Naive thymus-derived CD4-positive, alpha-beta T cell (primary cell): ENCODE measurements around the gene CRABP2. TPM values are rescaled to one million over a fixed set of nuclear protein-coding genes. Genes with fewer than 3 reads are reported as not detected.

ENCODE experiments used
- ATAC-seq: fragments of 150-1000 bp; cut with Tn5 transposase; 2 replicates; pipeline ENCODE4 v1.10.0; 2021; ENCODE audit warnings: mild to moderate bottlenecking, moderate library complexity
- CTCF ChIA-PET: fragments of 350-600 bp; sonication (Branson Sonifier 250); formaldehyde crosslinking; loops from one replicate; lab custom pipeline; 2021; ENCODE audit warnings: antibody characterized with exemption; lab: Charles Lee
- POLR2A ChIA-PET: fragments of 350-600 bp; sonication (Branson Sonifier 250); formaldehyde crosslinking; loops from one replicate; lab custom pipeline; 2021; ENCODE audit warnings: antibody characterized with exemption, inconsistent platforms; lab: Charles Lee
- DNase-seq, 9 donors: peaks; one replicate each; pipeline versions ENCODE4 v3.0.0 to v3.0.0-alpha.2; 2020 to 2022; ENCODE audit warnings: mixed read lengths in 1 of 9
- H3K27ac ChIP-seq: one replicate; pipeline ENCODE4 v1.7.0; 2013; ENCODE audit warnings: mild to moderate bottlenecking, low read depth, low read length, moderate library complexity
- H3K27me3 ChIP-seq, 2 donors: one replicate each; pipeline ENCODE4 v1.7.0; 2013; ENCODE audit warnings: low read length in 2 of 2, mild to moderate bottlenecking in 2 of 2, moderate library complexity in 2 of 2; ENCODE audit not compliant: control insufficient read depth in 2 of 2, insufficient read depth in 2 of 2
- H3K36me3 ChIP-seq, 3 experiments: 1 replicate in 2 of 3; 2 replicates in 1 of 3; pipeline ENCODE4 v1.7.0; 2013; ENCODE audit warnings: low read length in 3 of 3, mild to moderate bottlenecking in 3 of 3, moderate library complexity in 1 of 3; ENCODE audit not compliant: insufficient read depth in 3 of 3, control insufficient read depth in 2 of 3
- H3K4me1 ChIP-seq, 2 donors: one replicate each; pipeline ENCODE4 v1.7.0; 2013; ENCODE audit warnings: low read length in 2 of 2, mild to moderate bottlenecking in 2 of 2, moderate library complexity in 1 of 2; ENCODE audit not compliant: control insufficient read depth in 2 of 2, insufficient read depth in 2 of 2
- H3K4me3 ChIP-seq: 2 replicates; pipeline ENCODE4 v1.7.0; 2013; ENCODE audit warnings: mild to moderate bottlenecking, low read length
- H3K9me3 ChIP-seq, 3 experiments: 1 replicate in 2 of 3; 2 replicates in 1 of 3; pipeline ENCODE4 v1.7.0; 2013; ENCODE audit warnings: low read length in 3 of 3; ENCODE audit not compliant: control insufficient read depth in 2 of 3
- H3K27ac Mint-ChIP-seq, 9 donors: one replicate each; pipeline ENCODE4 v1.8.0; 2020 to 2022; ENCODE audit warnings: mixed read lengths in 9 of 9, mild to moderate bottlenecking in 8 of 9, moderate library complexity in 5 of 9, inconsistent platforms in 2 of 9
- H3K27me3 Mint-ChIP-seq, 5 donors: one replicate each; pipeline ENCODE4 v1.8.0; 2021 to 2022; ENCODE audit warnings: mixed read lengths in 5 of 5, mild to moderate bottlenecking in 1 of 5
- H3K36me3 Mint-ChIP-seq, 5 donors: one replicate each; pipeline ENCODE4 v1.8.0; 2020 to 2022; ENCODE audit warnings: mixed read lengths in 5 of 5, mild to moderate bottlenecking in 3 of 5, inconsistent platforms in 1 of 5
- H3K4me1 Mint-ChIP-seq, 7 donors: one replicate each; pipeline ENCODE4 v1.8.0; 2020 to 2022; ENCODE audit warnings: mixed read lengths in 7 of 7, mild to moderate bottlenecking in 3 of 7, inconsistent platforms in 1 of 7
- H3K4me3 Mint-ChIP-seq, 10 donors: one replicate each; pipeline ENCODE4 v1.8.0; 2020 to 2022; ENCODE audit warnings: mild to moderate bottlenecking in 10 of 10, mixed read lengths in 10 of 10, moderate library complexity in 6 of 10, inconsistent platforms in 2 of 10
- H3K9me3 Mint-ChIP-seq, 11 donors: one replicate each; pipeline ENCODE4 v1.8.0; 2020 to 2022; ENCODE audit warnings: mixed read lengths in 11 of 11, mild to moderate bottlenecking in 4 of 11, inconsistent platforms in 1 of 11, moderate library complexity in 1 of 11
- intact Hi-C, 2 donors: fragments of 100-400 bp; cut with micrococcal nuclease; formaldehyde crosslinking; loops; one replicate each; pipeline ENCODE4 v1.15.1; 2023
- polyA plus RNA-seq, 2 donors: library from polyadenylated mRNA; unstranded; fragments of 300-500 nt; fragmentation: Illumina TruSeq; gene quantifications; one replicate each; pipeline ENCODE4 v1.2.3, GENCODE V29; 2021
- total RNA-seq, 6 experiments: library from RNA in 5 of 6; stranded (reverse) in 5 of 6; gene quantifications; 1 replicate in 5 of 6; 2 replicates in 1 of 6; pipeline ENCODE4 v1.2.3 and lab custom pipeline; 2021 to 2026

CRABP2 gene
- total and polyA plus RNA-seq, 7 experiments from 2014 or later: 0.38 to 2.5 (median 1.1) TPM

DNA sequence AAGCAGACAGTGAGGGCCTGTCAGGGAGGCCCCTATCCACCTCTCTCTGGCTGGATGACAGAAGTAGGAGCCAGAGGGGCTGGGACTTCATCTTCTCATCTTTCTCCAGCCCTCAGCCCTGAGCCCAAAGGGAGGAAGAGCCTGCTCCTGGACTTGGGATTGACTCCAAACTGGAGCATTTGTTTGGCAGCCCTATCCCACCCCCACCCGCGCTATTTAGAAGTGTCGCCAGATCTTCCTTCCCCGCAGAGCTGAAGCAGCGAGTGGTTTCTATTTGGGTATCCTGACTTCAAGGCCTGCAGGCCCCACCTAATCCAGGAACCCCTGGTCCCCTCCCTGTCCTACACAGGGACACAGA is 37.8 kb downstream of the CRABP2 start:
- no peak overlapping the region for H3K27ac ChIP-seq
- no peaks in the 10 kb centered on the region for H3K9me3 Mint-ChIP-seq
- no peaks in the 10 kb centered on the region for H3K4me1 ChIP-seq
- H3K36me3 Mint-ChIP-seq: no peaks in the 10 kb centered on the region
- ChIA-PET POLR2A (no interaction called here), CTCF (interaction anchor here (0.6 kb wide), 1 partner anchor 38 kb away, joined by 3 read pairs; the partner anchor contains the start of gene CRABP2)
- no peak overlapping the region for H3K4me3 ChIP-seq
- ATAC-seq: no peak
- intact Hi-C loops: no loop called here
- H3K9me3 ChIP-seq: no peaks in the 10 kb centered on the region
- DNase-seq: no peak
- H3K27me3 ChIP-seq: no peaks in the 10 kb centered on the region
- peaks cover 0 to 41% (median 7%) of the 10 kb centered on the region in 5 donors for H3K27me3 Mint-ChIP-seq
- H3K4me1 Mint-ChIP-seq: peaks cover 0 to 20% (median 0%) of the 10 kb centered on the region in 7 donors
- H3K36me3 ChIP-seq: no peaks in the 10 kb centered on the region
- H3K4me3 Mint-ChIP-seq: no peak overlapping the region
- no peak overlapping the region for H3K27ac Mint-ChIP-seq

- H3K36me3 ChIP-seq: no peaks in the 10 kb centered on the region
- Mint-ChIP-seq H3K27me3 (peaks cover 0 to 36% (median 7%) of the 10 kb centered on the region in 5 donors), H3K9me3 (no peaks in the 10 kb centered on the region), H3K4me3 (no peak overlapping the region), H3K27ac (peak overlapping the region in 1 of 9 donors; percentile 51), H3K36me3 (no peaks in the 10 kb centered on the region), H3K4me1 (peaks cover 0 to 25% (median 4%) of the 10 kb centered on the region in 7 donors)
- POLR2A ChIA-PET: interaction anchor here (0.6 kb wide), 1 partner anchor 221 kb away, joined by 3 read pairs; no protein-coding TSS in a partner anchor
- intact Hi-C loops: no loop called here
- ATAC-seq (no peak), DNase-seq (no peak)
- H3K4me3 ChIP-seq: no peak overlapping the region
- no peaks in the 10 kb centered on the region for H3K4me1 ChIP-seq
- no peaks in the 10 kb centered on the region for H3K27me3 ChIP-seq
- H3K27ac ChIP-seq: no peak overlapping the region
- H3K9me3 ChIP-seq: no peaks in the 10 kb centered on the region
- CTCF ChIA-PET: interaction anchor here (0.5 kb wide), 1 partner anchor 201 kb away, joined by 3 read pairs; no protein-coding TSS in a partner anchor
These were observed 38.3 kb downstream of the CRABP2 start for GRCh38 chr1:156666862-156667609.

DNA sequence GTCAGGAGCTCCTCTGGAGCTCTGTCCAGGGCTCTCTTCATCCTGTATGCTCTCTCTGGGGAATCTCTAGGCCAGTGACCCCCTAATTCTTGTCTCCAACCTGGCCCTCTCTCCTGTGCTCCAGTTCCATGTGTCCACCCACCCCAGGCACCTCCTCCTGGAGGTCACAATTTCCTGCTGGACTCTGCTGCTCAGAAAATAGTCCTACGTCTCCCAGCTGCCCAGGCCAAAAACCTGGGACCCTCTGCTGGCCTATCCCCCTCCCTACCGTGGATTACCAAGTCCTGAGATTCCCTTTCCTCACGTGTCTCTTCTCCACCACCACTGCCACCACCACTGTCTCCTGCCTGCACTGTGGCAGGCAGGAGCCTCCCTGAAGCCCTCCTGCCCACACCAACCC is 39.8 kb downstream of the CRABP2 start:
- Histone ChIP-seq H3K27me3 (no peaks in the 10 kb centered on the region), H3K4me3 (no peak overlapping the region), H3K4me1 (peaks cover 9 to 14% of the 10 kb centered on the region in 2 donors), H3K9me3 (no peaks in the 10 kb centered on the region), H3K27ac (no peak overlapping the region), H3K36me3 (no peaks in the 10 kb centered on the region)
- CTCF ChIA-PET: interaction anchor here (1.3 kb wide), 1 partner anchor 11 kb away, joined by 3 read pairs; no protein-coding TSS in a partner anchor
- peak overlapping the region in 1 of 9 donors; percentile 1 for H3K27ac Mint-ChIP-seq
- no peaks in the 10 kb centered on the region for H3K9me3 Mint-ChIP-seq
- DNase-seq (no peak), ATAC-seq (no peak)
- H3K4me3 Mint-ChIP-seq: no peak overlapping the region
- H3K4me1 Mint-ChIP-seq: peaks cover 9 to 40% (median 16%) of the 10 kb centered on the region in 7 donors
- POLR2A ChIA-PET: interaction anchor here (0.6 to 1.1 kb wide), 2 partner anchors 41 to 63 kb away, joined by 3 read pairs; partner anchors contain the start of gene ISG20L2
- H3K36me3 Mint-ChIP-seq: no peaks in the 10 kb centered on the region
- peaks cover 0 to 24% (median 0%) of the 10 kb centered on the region in 5 donors for H3K27me3 Mint-ChIP-seq
- intact Hi-C loops: no loop called here

DNA sequence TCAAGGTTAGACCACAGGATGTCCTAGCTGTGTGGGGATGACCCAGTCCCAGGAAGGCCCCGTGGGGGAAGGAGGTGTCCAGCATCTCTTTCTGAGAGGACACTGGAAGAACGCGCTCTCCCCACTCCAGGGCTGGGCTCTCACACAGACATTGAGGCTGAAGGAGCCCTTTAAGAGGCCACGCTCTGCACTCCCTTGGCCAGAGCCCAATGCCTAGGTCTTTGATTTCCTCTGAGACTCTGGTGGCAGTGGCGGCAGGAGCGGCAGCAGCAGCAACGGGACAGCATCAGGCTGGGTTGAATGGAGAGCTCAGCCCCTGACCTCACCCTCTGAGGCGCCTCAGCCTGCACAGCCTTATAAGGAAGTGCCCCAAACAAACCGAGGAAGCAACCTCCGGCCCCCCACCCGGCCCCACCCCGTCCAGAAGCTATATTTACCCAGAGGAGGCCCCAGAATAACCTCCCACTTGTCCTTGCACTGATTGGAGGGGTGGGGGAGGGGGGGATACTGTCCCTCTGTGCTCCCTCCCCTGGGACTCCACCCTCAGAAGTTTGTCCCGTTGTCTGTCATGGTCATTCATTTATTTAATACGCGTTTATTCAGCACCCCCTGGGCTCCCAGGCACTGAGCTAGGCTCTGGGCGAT is 40.5 kb downstream of the CRABP2 start:
- Histone ChIP-seq H3K9me3 (no peaks in the 10 kb centered on the region), H3K27ac (no peak overlapping the region), H3K27me3 (no peaks in the 10 kb centered on the region), H3K4me3 (no peak overlapping the region), H3K4me1 (peaks cover 15 to 19% of the 10 kb centered on the region in 2 donors), H3K36me3 (no peaks in the 10 kb centered on the region)
- H3K4me3 Mint-ChIP-seq: no peak overlapping the region
- intact Hi-C loops: no loop called here
- peaks cover 0 to 21% (median 0%) of the 10 kb centered on the region in 5 donors for H3K27me3 Mint-ChIP-seq
- H3K36me3 Mint-ChIP-seq: no peaks in the 10 kb centered on the region
- peaks cover 13 to 45% (median 22%) of the 10 kb centered on the region in 7 donors for H3K4me1 Mint-ChIP-seq
- ATAC-seq (no peak), DNase-seq (no peak)
- CTCF ChIA-PET: interaction anchor here (1.3 kb wide), 1 partner anchor 12 kb away, joined by 3 read pairs; no protein-coding TSS in a partner anchor
- POLR2A ChIA-PET: interaction anchor here (0.6 to 1.2 kb wide), 3 partner anchors 30 to 64 kb away, joined by 3 read pairs; partner anchors contain the start of gene ISG20L2
- no peaks in the 10 kb centered on the region for H3K9me3 Mint-ChIP-seq
- H3K27ac Mint-ChIP-seq: peak overlapping the region in 2 of 9 donors; percentile 1 to 20

- DNase-seq (no peak), ATAC-seq (no peak)
- Histone ChIP-seq H3K4me3 (no peak overlapping the region), H3K4me1 (peaks cover 21 to 26% of the 10 kb centered on the region in 2 donors), H3K9me3 (no peaks in the 10 kb centered on the region), H3K27ac (no peak overlapping the region), H3K27me3 (no peaks in the 10 kb centered on the region), H3K36me3 (no peaks in the 10 kb centered on the region)
- ChIA-PET CTCF (no interaction called here), POLR2A (interaction anchor here (1.2 kb wide), 1 partner anchor 30 kb away, joined by 3 read pairs; no protein-coding TSS in a partner anchor)
- Mint-ChIP-seq H3K9me3 (no peaks in the 10 kb centered on the region), H3K4me3 (no peak overlapping the region), H3K27me3 (peaks cover 0 to 15% (median 0%) of the 10 kb centered on the region in 5 donors), H3K27ac (peak overlapping the region in 1 of 9 donors; percentile 20), H3K36me3 (no peaks in the 10 kb centered on the region), H3K4me1 (peaks cover 19 to 52% (median 29%) of the 10 kb centered on the region in 7 donors)
- intact Hi-C loops: no loop called here
These were observed 41.2 kb downstream of the CRABP2 start for GRCh38 chr1:156664046-156664766.

- peaks cover 21 to 27% of the 10 kb centered on the region in 2 donors for H3K4me1 ChIP-seq
- no peak overlapping the region for H3K4me3 Mint-ChIP-seq
- CTCF ChIA-PET: interaction anchor here (0.6 kb wide), 1 partner anchor 41 kb away, joined by 3 read pairs; no protein-coding TSS in a partner anchor
These were observed 42.2 kb downstream of the CRABP2 start for GRCh38 chr1:156663178-156663577.

More at GRCh38 chr1:156663178-156663577, 42.2 kb downstream of the CRABP2 start:
- Histone ChIP-seq H3K36me3 (no peaks in the 10 kb centered on the region), H3K9me3 (no peaks in the 10 kb centered on the region), H3K27ac (no peak overlapping the region), H3K27me3 (no peaks in the 10 kb centered on the region), H3K4me3 (no peak overlapping the region)
- no peaks in the 10 kb centered on the region for H3K9me3 Mint-ChIP-seq
- H3K27ac Mint-ChIP-seq: peak overlapping the region in 1 of 9 donors; percentile 9
- ATAC-seq (no peak), DNase-seq (no peak)
- intact Hi-C loops: no loop called here
- no peaks in the 10 kb centered on the region for H3K36me3 Mint-ChIP-seq
- peaks cover 20 to 53% (median 30%) of the 10 kb centered on the region in 7 donors for H3K4me1 Mint-ChIP-seq
- POLR2A ChIA-PET: no interaction called here
- H3K27me3 Mint-ChIP-seq: peaks cover 0 to 14% (median 0%) of the 10 kb centered on the region in 5 donors
